ENCODE measurements around the gene SIGLEC1.

Gene SIGLEC1

GRCh38 chr20:3698591-3699001 is 13.8 kb downstream of the SIGLEC1 start:
- no peak for DNase-seq (ENCODE audit: low read depth)

GRCh38 chr20:3697588-3698305 is 14.7 kb downstream of the SIGLEC1 start:
- no peak for DNase-seq (ENCODE audit: low read depth)

GRCh38 chr20:3696745-3697587 is 15.4 kb downstream of the SIGLEC1 start:
- DNase-seq (ENCODE audit: low read depth): no peak

- DNase-seq (ENCODE audit: low read depth): no peak
Observed at GRCh38 chr20:3696200-3696599, 16.2 kb downstream of the SIGLEC1 start.

GRCh38 chr20:3694864-3695263 is 17.5 kb downstream of the SIGLEC1 start:
- no peak for DNase-seq (ENCODE audit: low read depth)

- DNase-seq (ENCODE audit: low read depth): no peak
Observed at GRCh38 chr20:3693376-3693775, 19.0 kb downstream of the SIGLEC1 start.

GRCh38 chr20:3692706-3693294 is 19.6 kb downstream of the SIGLEC1 start:
- no peak for DNase-seq (ENCODE audit: low read depth)

- DNase-seq (ENCODE audit: low read depth): no peak
Observed at GRCh38 chr20:3691897-3692296, 20.5 kb downstream of the SIGLEC1 start.

- DNase-seq (ENCODE audit: low read depth): no peak
Observed at GRCh38 chr20:3691306-3691705, 21.1 kb downstream of the SIGLEC1 start.

GRCh38 chr20:3690413-3690812 is 22.0 kb downstream of the SIGLEC1 start:
- DNase-seq (ENCODE audit: low read depth): no peak

GRCh38 chr20:3689978-3690377 is 22.4 kb downstream of the SIGLEC1 start:
- no peak for DNase-seq (ENCODE audit: low read depth)

GRCh38 chr20:3687655-3688054 is 24.7 kb downstream of the SIGLEC1 start:
- DNase-seq (ENCODE audit: low read depth): peak; percentile 53

GRCh38 chr20:3686867-3687321 is 25.5 kb downstream of the SIGLEC1 start:
- DNase-seq (ENCODE audit: low read depth): peak; percentile 95

- no peak for DNase-seq (ENCODE audit: low read depth)
Observed at GRCh38 chr20:3686421-3686820, 26.0 kb downstream of the SIGLEC1 start.

- no peak for DNase-seq (ENCODE audit: low read depth)
Observed at GRCh38 chr20:3685341-3685740, 27.1 kb downstream of the SIGLEC1 start.

- no peak for DNase-seq (ENCODE audit: low read depth)
Observed at GRCh38 chr20:3681931-3682781, 30.2 kb downstream of the SIGLEC1 start, which contains the start of gene ADAM33. ADAM33 (minus strand) TSS chr20:3682010; CDS start chr20:3682004, 6 bp downstream.

- DNase-seq (ENCODE audit: low read depth): no peak
Observed at GRCh38 chr20:3681352-3681930, 31.0 kb downstream of the SIGLEC1 start.

GRCh38 chr20:3680701-3681351 is 31.6 kb downstream of the SIGLEC1 start:
- no peak for DNase-seq (ENCODE audit: low read depth)

- DNase-seq (ENCODE audit: low read depth): peak; percentile 40
Observed at GRCh38 chr20:3679749-3680700, 32.4 kb downstream of the SIGLEC1 start.
